Measurements from ENCODE around the gene CXCL8.

DNA sequence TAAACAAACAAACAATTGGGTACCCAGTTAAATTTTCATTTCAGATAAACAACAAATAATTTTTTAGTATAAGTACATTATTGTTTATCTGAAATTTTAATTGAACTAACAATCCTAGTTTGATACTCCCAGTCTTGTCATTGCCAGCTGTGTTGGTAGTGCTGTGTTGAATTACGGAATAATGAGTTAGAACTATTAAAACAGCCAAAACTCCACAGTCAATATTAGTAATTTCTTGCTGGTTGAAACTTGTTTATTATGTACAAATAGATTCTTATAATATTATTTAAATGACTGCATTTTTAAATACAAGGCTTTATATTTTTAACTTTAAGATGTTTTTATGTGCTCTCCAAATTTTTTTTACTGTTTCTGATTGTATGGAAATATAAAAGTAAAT lies 2.9 kb downstream of the CXCL8 start:
- TF ChIP-seq, protein P1, sequence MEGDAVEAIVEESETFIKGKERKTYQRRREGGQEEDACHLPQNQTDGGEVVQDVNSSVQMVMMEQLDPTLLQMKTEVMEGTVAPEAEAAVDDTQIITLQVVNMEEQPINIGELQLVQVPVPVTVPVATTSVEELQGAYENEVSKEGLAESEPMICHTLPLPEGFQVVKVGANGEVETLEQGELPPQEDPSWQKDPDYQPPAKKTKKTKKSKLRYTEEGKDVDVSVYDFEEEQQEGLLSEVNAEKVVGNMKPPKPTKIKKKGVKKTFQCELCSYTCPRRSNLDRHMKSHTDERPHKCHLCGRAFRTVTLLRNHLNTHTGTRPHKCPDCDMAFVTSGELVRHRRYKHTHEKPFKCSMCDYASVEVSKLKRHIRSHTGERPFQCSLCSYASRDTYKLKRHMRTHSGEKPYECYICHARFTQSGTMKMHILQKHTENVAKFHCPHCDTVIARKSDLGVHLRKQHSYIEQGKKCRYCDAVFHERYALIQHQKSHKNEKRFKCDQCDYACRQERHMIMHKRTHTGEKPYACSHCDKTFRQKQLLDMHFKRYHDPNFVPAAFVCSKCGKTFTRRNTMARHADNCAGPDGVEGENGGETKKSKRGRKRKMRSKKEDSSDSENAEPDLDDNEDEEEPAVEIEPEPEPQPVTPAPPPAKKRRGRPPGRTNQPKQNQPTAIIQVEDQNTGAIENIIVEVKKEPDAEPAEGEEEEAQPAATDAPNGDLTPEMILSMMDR (IDR thresholded peaks at IDR 0.05), result no peak
- TF ChIP-seq POLR2A (IDR thresholded peaks at IDR 0.05), result no peak
